IMR-90 (cell line): ENCODE measurements around the gene SYPL1. TPM values are rescaled to one million over a fixed set of nuclear protein-coding genes. Genes with fewer than 3 reads are reported as not detected.

ENCODE experiments used
- ATAC-seq: fragments of 200-7000 bp; cut with Tn5 transposase; 2 replicates; pipeline ENCODE4 v1.9.1; 2020; ENCODE audit warnings: low read depth, mild to moderate bottlenecking, moderate library complexity
- BruUV-seq: library from RNA; stranded (reverse); fragments of 400-500 nt; replicated peaks from 2 replicates; lab custom pipeline; 2021; lab: Mats Ljungman, UMichigan
- CTCF ChIA-PET: fragments of 300-600 bp; formaldehyde crosslinking; extraction: SDS; loops from one replicate; lab custom pipeline; 2021; ENCODE audit warnings: antibody characterized with exemption; lab: Yijun Ruan, JAX
- POLR2A ChIA-PET: fragments of 300-600 bp; sonication (Branson Sonifier 250); formaldehyde crosslinking; loops from one replicate; lab custom pipeline; 2022; ENCODE audit warnings: antibody characterized with exemption; ENCODE audit not compliant: unreplicated experiment; lab: Charles Lee
- DNase-seq: peaks from one replicate; pipeline ENCODE4 v3.0.0; 2013
- H2AFZ ChIP-seq: replicated peaks from 2 replicates; pipeline ENCODE3; 2013; ENCODE audit warnings: low read length, mild to moderate bottlenecking; ENCODE audit not compliant: poor library complexity
- H2AK5ac ChIP-seq: 2 replicates; pipeline ENCODE4 v1.6.1; 2013; ENCODE audit warnings: low read depth, low read length, inconsistent platforms
- H2AK9ac ChIP-seq: replicated peaks from 2 replicates; pipeline ENCODE3; 2013; ENCODE audit warnings: mild to moderate bottlenecking, low read depth, low read length, moderate library complexity; ENCODE audit not compliant: poor library complexity
- H2BK120ac ChIP-seq: 2 replicates; pipeline ENCODE4 v1.6.1; 2013; ENCODE audit warnings: low read depth, low read length, inconsistent platforms
- H2BK15ac ChIP-seq: 3 replicates; pipeline ENCODE4 v1.6.1; 2013; ENCODE audit warnings: low read depth, low read length, inconsistent platforms
- H2BK20ac ChIP-seq: 2 replicates; pipeline ENCODE4 v1.6.1; 2013; ENCODE audit warnings: low read depth, mild to moderate bottlenecking, inconsistent platforms, low read length, moderate library complexity
- H2BK5ac ChIP-seq: 2 replicates; pipeline ENCODE4 v1.6.1; 2013; ENCODE audit warnings: mild to moderate bottlenecking, low read depth, low read length, inconsistent platforms; ENCODE audit not compliant: poor library complexity, severe bottlenecking
- H3K14ac ChIP-seq: replicated peaks from 2 replicates; pipeline ENCODE4 v1.6.1; 2013; ENCODE audit warnings: low read depth, low read length, inconsistent platforms
- H3K18ac ChIP-seq: 2 replicates; pipeline ENCODE4 v1.6.1; 2013; ENCODE audit warnings: low read depth, low read length, control low read depth
- H3K23ac ChIP-seq: 2 replicates; pipeline ENCODE4 v1.6.1; 2013; ENCODE audit warnings: low read depth, low read length, inconsistent platforms
- H3K27ac ChIP-seq: 2 replicates; pipeline ENCODE4 v1.5.1; 2013; ENCODE audit warnings: mild to moderate bottlenecking, control low read depth, low read length; ENCODE audit not compliant: insufficient read depth
- H3K27me3 ChIP-seq: 2 replicates; pipeline ENCODE4 v1.6.1; 2013; ENCODE audit warnings: low read length; ENCODE audit not compliant: control insufficient read depth, insufficient read depth
- H3K36me3 ChIP-seq: 2 replicates; pipeline ENCODE4 v1.6.1; 2013; ENCODE audit warnings: low read length, mixed read lengths; ENCODE audit not compliant: control insufficient read depth, insufficient read depth
- H3K4ac ChIP-seq: 2 replicates; pipeline ENCODE4 v1.6.1; 2013; ENCODE audit warnings: low read depth, low read length, inconsistent platforms
- H3K4me1 ChIP-seq: 2 replicates; pipeline ENCODE4 v1.6.1; 2013; ENCODE audit warnings: low read length, mixed read lengths; ENCODE audit not compliant: control insufficient read depth, insufficient read depth
- H3K4me2 ChIP-seq: 2 replicates; pipeline ENCODE4 v1.6.1; 2013; ENCODE audit warnings: low read depth, mild to moderate bottlenecking, control low read depth, low read length, moderate library complexity
- H3K4me3 ChIP-seq: 2 replicates; pipeline ENCODE4 v1.5.1; 2013; ENCODE audit warnings: low read depth, mild to moderate bottlenecking, control low read depth, low read length, moderate library complexity; ENCODE audit not compliant: insufficient read depth
- H3K56ac ChIP-seq: 2 replicates; pipeline ENCODE4 v1.6.1; 2013; ENCODE audit warnings: low read length, inconsistent platforms; ENCODE audit not compliant: insufficient read depth; ENCODE audit errors: extremely low read depth
- H3K79me1 ChIP-seq, 2 experiments: 2 replicates each; pipeline ENCODE4 v1.6.1; 2013; ENCODE audit warnings: low read length in 2 of 2, inconsistent platforms in 1 of 2, low read depth in 1 of 2
- H3K9ac ChIP-seq: 2 replicates; pipeline ENCODE4 v1.6.1; 2013; ENCODE audit warnings: low read depth, low read length, control low read depth
- H3K9me1 ChIP-seq: 2 replicates; pipeline ENCODE4 v1.6.1; 2013; ENCODE audit warnings: low read length, inconsistent platforms; ENCODE audit not compliant: insufficient read depth
- H3K9me3 ChIP-seq: 2 replicates; pipeline ENCODE4 v1.6.1; 2013; ENCODE audit warnings: low read length; ENCODE audit not compliant: control insufficient read depth, insufficient read depth
- H4K20me1 ChIP-seq: 2 replicates; pipeline ENCODE4 v1.6.1; 2013; ENCODE audit warnings: low read length, inconsistent platforms; ENCODE audit not compliant: insufficient read depth
- H4K5ac ChIP-seq: 2 replicates; pipeline ENCODE4 v1.6.1; 2013; ENCODE audit warnings: mild to moderate bottlenecking, low read depth, low read length, control low read depth
- H4K8ac ChIP-seq, 2 experiments: 2 replicates each; pipeline ENCODE4 v1.6.1; 2013; ENCODE audit warnings: low read depth in 2 of 2, low read length in 2 of 2, control low read depth in 1 of 2, inconsistent platforms in 1 of 2
- H4K91ac ChIP-seq: 2 replicates; pipeline ENCODE4 v1.6.1; 2013; ENCODE audit warnings: low read depth, low read length, inconsistent platforms; ENCODE audit not compliant: insufficient read depth
- CEBPB ChIP-seq: IDR thresholded peaks from 2 replicates; pipeline ENCODE4 v1.6.1; 2012; ENCODE audit warnings: low read depth, low read length, improper control_type of control experiment
- CHD1 ChIP-seq: IDR thresholded peaks from 2 replicates; pipeline ENCODE4 v1.6.1; 2012; ENCODE audit warnings: low read depth, low read length, improper control_type of control experiment
- CTCF ChIP-seq: conservative IDR thresholded peaks from 2 replicates; pipeline ENCODE4 v1.5.1; 2012; ENCODE audit warnings: mild to moderate bottlenecking, low read depth, low read length, improper control_type of control experiment
- ELK1 ChIP-seq: fragments of 150-350 bp; IDR thresholded peaks from 2 replicates; pipeline ENCODE4 v1.6.1; 2016; ENCODE audit warnings: low read depth, mild to moderate bottlenecking, low read length, moderate library complexity, borderline replicate concordance
- FOS ChIP-seq: fragments of 150-350 bp; IDR thresholded peaks from 2 replicates; pipeline ENCODE4 v1.6.1; 2016; ENCODE audit warnings: low read depth, low read length
- MAZ ChIP-seq: IDR thresholded peaks from 2 replicates; pipeline ENCODE4 v1.6.1; 2012; ENCODE audit warnings: low read depth, mild to moderate bottlenecking, low read length, improper control_type of control experiment, moderate library complexity, borderline replicate concordance
- MXI1 ChIP-seq: IDR thresholded peaks from 2 replicates; pipeline ENCODE4 v1.6.1; 2012; ENCODE audit warnings: low read depth, mild to moderate bottlenecking, low read length, moderate library complexity, borderline replicate concordance
- NFE2L2 ChIP-seq: fragments of 150-350 bp; IDR thresholded peaks from 2 replicates; pipeline ENCODE4 v1.6.1; 2016; ENCODE audit warnings: low read depth, mild to moderate bottlenecking, low read length
- POLR2A ChIP-seq: IDR thresholded peaks from 2 replicates; pipeline ENCODE4 v1.6.1; 2012; ENCODE audit warnings: mild to moderate bottlenecking, low read depth, low read length
- RAD21 ChIP-seq: IDR thresholded peaks from 2 replicates; pipeline ENCODE4 v1.6.1; 2012; ENCODE audit warnings: low read length, improper control_type of control experiment
- RCOR1 ChIP-seq: IDR thresholded peaks from 2 replicates; pipeline ENCODE4 v1.6.1; 2012; ENCODE audit warnings: mild to moderate bottlenecking, low read length, improper control_type of control experiment; ENCODE audit not compliant: insufficient replicate concordance
- RFX5 ChIP-seq: IDR thresholded peaks from 2 replicates; pipeline ENCODE4 v1.8.0; 2012; ENCODE audit warnings: low read depth, mild to moderate bottlenecking, low read length, moderate library complexity
- SMC3 ChIP-seq: fragments of 150-350 bp; IDR thresholded peaks from 2 replicates; pipeline ENCODE4 v1.6.1; 2016; ENCODE audit warnings: low read depth, mild to moderate bottlenecking, antibody characterized with exemption, low read length, moderate library complexity
- USF2 ChIP-seq: fragments of 150-350 bp; IDR thresholded peaks from 2 replicates; pipeline ENCODE4 v1.6.1; 2017; ENCODE audit warnings: mild to moderate bottlenecking, antibody characterized with exemption, low read length, low read depth
- WGBS, 2 experiments: methylation state at CpG; one replicate each; pipeline versions ENCODE4 v1.1.5 to v1.1.7; 2013; ENCODE audit warnings: missing lambda C conversion rate in 2 of 2; ENCODE audit not compliant: insufficient read length in 1 of 2; ENCODE audit errors: extremely low coverage in 2 of 2; 5-methylcytosine and 5-hydroxymethylcytosine counted together
- dilution Hi-C: fragments of 300-500 bp; cut with HindIII; formaldehyde crosslinking; loops from one replicate; pipeline ENCODE4 v1.14.3; 2018; ENCODE audit warnings: low sequenced_read_pairs; ENCODE audit not compliant: unreplicated experiment
- in situ Hi-C: fragments of 300-500 bp; cut with MboI; formaldehyde crosslinking; loops from 3 replicates; pipeline ENCODE4 v1.14.3; 2019; ENCODE audit warnings: low sequenced_read_pairs, inconsistent platforms, mixed read lengths
- intact Hi-C: fragments of 100-400 bp; cut with micrococcal nuclease; formaldehyde crosslinking; loops from 2 replicates; pipeline ENCODE4 v1.10.0; 2022
- polyA plus RNA-seq, 3 experiments: library from polyadenylated mRNA; depleted of rRNA; stranded (reverse); fragments of >200 nt; gene quantifications; 2 replicates each; pipeline ENCODE4 v1.2.3, GENCODE V29; 2012; ENCODE audit warnings: low replicate concordance in 1 of 3
- total RNA-seq: library from RNA; depleted of rRNA; stranded (reverse); fragments of >200 nt; gene quantifications from 2 replicates; pipeline ENCODE4 v1.2.3, GENCODE V29; 2012

Gene SYPL1
- total and polyA plus RNA-seq, 2 of the 4 experiments (the other 2 are of a cell fraction): 19.0 to 45.0 TPM

- ChIA-PET CTCF (no interaction called here), POLR2A (no interaction called here)
- intact Hi-C loops: no loop called here
- Histone ChIP-seq H3K4me3 (no peak overlapping the region), H2BK15ac (no peak overlapping the region), H4K91ac (no peak overlapping the region), H3K9me3 (no peaks in the 10 kb centered on the region), H3K9ac (no peak overlapping the region), H2BK20ac (no peak overlapping the region), H3K27ac (no peak overlapping the region), H3K4me2 (no peak overlapping the region), H4K8ac (no peak overlapping the region), H3K4me1 (peaks cover 4% of the 10 kb centered on the region), H3K4ac (no peak overlapping the region), H4K5ac (no peak overlapping the region), H3K79me1 (no peaks in the 10 kb centered on the region), H3K18ac (no peak overlapping the region), H2AFZ (no peak overlapping the region), H2AK5ac (no peak overlapping the region), H2AK9ac (no peak overlapping the region), H3K14ac (no peak overlapping the region), H3K9me1 (0 out of 2 replicates have a peak, but pooled peaks cover 3% of the 10 kb centered on the region), H2BK120ac (no peak overlapping the region), H3K36me3 (no peaks in the 10 kb centered on the region), H3K27me3 (peaks cover 1% of the 10 kb centered on the region; the same call in 1 of the 2 replicates), H4K20me1 (no peaks in the 10 kb centered on the region), H3K56ac (no peak overlapping the region), H3K23ac (no peak overlapping the region), H2BK5ac (no peak overlapping the region)
- in situ Hi-C loops: no loop called here
- TF ChIP-seq ELK1: no peak
- no peak for TF ChIP-seq CHD1
- no peak for TF ChIP-seq FOS
- TF ChIP-seq CEBPB: no peak
- no peak for TF ChIP-seq CTCF
- no peak for TF ChIP-seq RAD21
- no peak for TF ChIP-seq SMC3
- TF ChIP-seq POLR2A: no peak
- no peak for TF ChIP-seq MXI1
- TF ChIP-seq RFX5: no peak
- TF ChIP-seq MAZ: no peak
- TF ChIP-seq USF2: no peak
- no peak for TF ChIP-seq RCOR1
- no peak for TF ChIP-seq NFE2L2
- DNase-seq (no peak), ATAC-seq (no peak)
- WGBS, 2 experiments: no CpG with 5 or more reads among the region's 1 CpG
- BruUV-seq: no TSS peak
- dilution Hi-C loops: no loop called here
These were observed 12.1 kb upstream of the SYPL1 start for GRCh38 chr7:106124186-106124585.
